HepG2 (cell line): ENCODE measurements around the gene AK4. TPM values are rescaled to one million over a fixed set of nuclear protein-coding genes. Genes with fewer than 3 reads are reported as not detected.
A peak's percentile ranks its signal among the peaks of the same experiment; 100 is the strongest.

Source experiments
- ATAC-seq: fragments of 200-7000 bp; cut with Tn5 transposase; 3 replicates; pipeline ENCODE4 v1.9.1; 2020; ENCODE audit warnings: mild to moderate bottlenecking, moderate library complexity
- BruUV-seq: library from RNA; stranded (reverse); fragments of 400-500 nt; replicated peaks from 2 replicates; lab custom pipeline; 2021; lab: Mats Ljungman, UMichigan
- CTCF ChIA-PET: fragments of 300-600 bp; formaldehyde crosslinking; extraction: SDS; loops from one replicate; lab custom pipeline; 2021; ENCODE audit warnings: low total read pairs, inconsistent platforms, low intra/inter-chr PET ratio; lab: Yijun Ruan, JAX
- POLR2A ChIA-PET: fragments of 350-600 bp; sonication (Branson Sonifier 250); formaldehyde crosslinking; loops from one replicate; lab custom pipeline; 2020; ENCODE audit warnings: antibody characterized with exemption, inconsistent platforms; lab: Yijun Ruan, JAX
- DNase-seq: peaks from one replicate; pipeline ENCODE4 v3.0.0-alpha.2; 2015; ENCODE audit warnings: low spot score
- FAIRE-seq: peaks from 3 replicates; lab custom pipeline; 2011; peaks lifted over from hg19 to GRCh38; lab: Jason Lieb, UNC
- H2AFZ ChIP-seq: one replicate; pipeline ENCODE4 v1.6.1; 2011; ENCODE audit warnings: low read length, inconsistent platforms
- H3K27ac ChIP-seq: fragments of 300-600 bp; 3 replicates; pipeline ENCODE4 v1.8.0; 2011; ENCODE audit warnings: mixed run types, mild to moderate bottlenecking, mixed read lengths, low read length, inconsistent platforms; ENCODE audit not compliant: insufficient read depth; ENCODE audit errors: extremely low read length
- H3K27me3 ChIP-seq, 2 experiments: fragments of 200-600 bp in 1 of 2; 2 replicates in 1 of 2; 3 replicates in 1 of 2; pipeline versions ENCODE4 v1.6.0 to v1.8.0; 2011; ENCODE audit warnings: low read length in 2 of 2, mild to moderate bottlenecking in 2 of 2, moderate library complexity in 2 of 2, inconsistent platforms in 1 of 2; ENCODE audit not compliant: insufficient read depth in 2 of 2, control insufficient read depth in 1 of 2
- H3K36me3 ChIP-seq, 2 experiments: fragments of 200-600 bp in 1 of 2; replicated peaks in 1 of 2; 2 replicates in 1 of 2; 3 replicates in 1 of 2; pipeline versions ENCODE4 v1.5.1 to v1.8.0; 2011; ENCODE audit warnings: low read length in 2 of 2, inconsistent platforms in 1 of 2; ENCODE audit not compliant: insufficient read depth in 2 of 2, control insufficient read depth in 1 of 2
- H3K4me1 ChIP-seq: 2 replicates; pipeline ENCODE4 v1.5.1; 2012; ENCODE audit warnings: low read length, inconsistent platforms; ENCODE audit not compliant: insufficient read depth
- H3K4me2 ChIP-seq: 2 replicates; pipeline ENCODE4 v1.6.0; 2011; ENCODE audit warnings: low read depth, low read length, inconsistent platforms
- H3K4me3 ChIP-seq, 3 experiments: fragments of 200-600 bp in 1 of 3; sonication (generic), shearing (Covaris generic) in 1 of 3; replicated peaks in 1 of 3; 2 replicates each; pipeline ENCODE4 v1.5.1; 2011 to 2016; ENCODE audit warnings: low read length in 3 of 3, inconsistent platforms in 2 of 3, low read depth in 2 of 3, mild to moderate bottlenecking in 2 of 3, control low read depth in 1 of 3, mixed read lengths in 1 of 3; ENCODE audit not compliant: insufficient read depth in 1 of 3
- H3K79me2 ChIP-seq: one replicate; pipeline ENCODE4 v1.6.1; 2011; ENCODE audit warnings: low read length, inconsistent platforms; ENCODE audit not compliant: insufficient read depth
- H3K9ac ChIP-seq: 2 replicates; pipeline ENCODE4 v1.6.0; 2011; ENCODE audit warnings: mild to moderate bottlenecking, low read depth, low read length, inconsistent platforms; ENCODE audit not compliant: insufficient read depth
- H3K9me3 ChIP-seq: 2 replicates; pipeline ENCODE4 v1.5.1; 2012; ENCODE audit warnings: mild to moderate bottlenecking, low read length
- H4K20me1 ChIP-seq: 2 replicates; pipeline ENCODE4 v1.6.0; 2011; ENCODE audit warnings: inconsistent platforms, mild to moderate bottlenecking, low read length, moderate library complexity; ENCODE audit not compliant: insufficient read depth
- ARNT ChIP-seq: fragments of 450-650 bp; IDR thresholded peaks from 2 replicates; pipeline ENCODE4 v1.6.1; 2017
- BATF2 ChIP-seq: sonication (generic); formaldehyde crosslinking; IDR thresholded peaks from 2 replicates; pipeline ENCODE4 v1.8.0; 2022; ENCODE audit warnings: mild to moderate bottlenecking, missing genetic modification reagents, moderate library complexity
- HOXA7 ChIP-seq: sonication (generic); formaldehyde crosslinking; IDR thresholded peaks from 2 replicates; pipeline ENCODE4 v1.8.1; 2022; ENCODE audit warnings: mild to moderate bottlenecking, missing genetic modification reagents, moderate library complexity
- SAFB2 ChIP-seq: sonication (generic); formaldehyde crosslinking; IDR thresholded peaks from 2 replicates; pipeline ENCODE4 v1.5.1; 2020; ENCODE audit warnings: missing genetic modification reagents, low read depth, mild to moderate bottlenecking, borderline replicate concordance
- SOX13 ChIP-seq, 3 experiments: fragments of 450-650 bp in 1 of 3; sonication (generic) in 1 of 3; formaldehyde crosslinking in 1 of 3; IDR thresholded peaks in 2 of 3; conservative IDR thresholded peaks in 1 of 3; 2 replicates each; pipeline versions ENCODE4 v1.5.0 to v1.6.1; 2016 to 2020; ENCODE audit warnings: antibody characterized with exemption in 1 of 3, mild to moderate bottlenecking in 1 of 3, missing compliant biosample characterization in 1 of 3, missing genetic modification reagents in 1 of 3, moderate library complexity in 1 of 3
- ZFP90 ChIP-seq: sonication (generic); formaldehyde crosslinking; IDR thresholded peaks from 2 replicates; pipeline ENCODE4 v1.8.0; 2022; ENCODE audit warnings: missing genetic modification reagents, mild to moderate bottlenecking, inconsistent platforms, borderline replicate concordance
- ZNF12 ChIP-seq: sonication (generic); formaldehyde crosslinking; IDR thresholded peaks from 2 replicates; pipeline ENCODE4 v1.5.0; 2020; ENCODE audit warnings: missing genetic modification reagents
- ZNF264 ChIP-seq: sonication (generic); formaldehyde crosslinking; IDR thresholded peaks from 2 replicates; pipeline ENCODE4 v1.4.0; 2020; ENCODE audit warnings: missing genetic modification reagents
- ZNF331 ChIP-seq: sonication (generic); formaldehyde crosslinking; IDR thresholded peaks from 2 replicates; pipeline ENCODE4 v1.4.0; 2020; ENCODE audit warnings: missing genetic modification reagents
- ZNF562 ChIP-seq: sonication (generic); formaldehyde crosslinking; IDR thresholded peaks from 2 replicates; pipeline ENCODE4 v1.8.0; 2022; ENCODE audit warnings: missing genetic modification reagents, borderline replicate concordance
- WGBS: methylation state at CpG from one replicate; pipeline ENCODE4 v1.1.6; 2017; ENCODE audit warnings: low lambda C conversion rate; 5-methylcytosine and 5-hydroxymethylcytosine counted together
- in situ Hi-C: cut with HindIII; loops from 2 replicates; pipeline ENCODE4 v1.10.0; 2017; ENCODE audit warnings: low pct_unique_long_range_greater_than_20kb; ENCODE audit not compliant: extremely low pct_ligation_motif_present
- intact Hi-C: fragments of 100-400 bp; cut with micrococcal nuclease; formaldehyde crosslinking; loops from one replicate; pipeline ENCODE4 v1.10.0; 2022; ENCODE audit not compliant: unreplicated experiment
- polyA plus RNA-seq, 8 experiments: library from polyadenylated mRNA; depleted of rRNA in 3 of 8; stranded (reverse) in 7 of 8; unstranded in 1 of 8; fragments of >200 nt; fragmentation: Illumina TruSeq in 4 of 8; extraction: Trizol in 4 of 8; gene quantifications; 2 replicates each; pipeline versions ENCODE4 v1.2.1 to v1.2.3, GENCODE V29; 2011 to 2016; ENCODE audit warnings: low read depth in 4 of 8, missing spikeins in 1 of 8, mixed read lengths in 1 of 8; ENCODE audit not compliant: insufficient read depth in 1 of 8
- total RNA-seq, 5 experiments: library from RNA; depleted of rRNA; stranded (reverse); fragments of >200 nt; fragmentation: Illumina TruSeq; extraction: Trizol; gene quantifications; 2 replicates each; pipeline ENCODE4 v1.2.3, GENCODE V29; 2016; ENCODE audit warnings: low read depth in 1 of 5
- TF ChIP-seq, protein P1 (sequence below): sonication (generic); formaldehyde crosslinking; IDR thresholded peaks from 2 replicates; pipeline ENCODE4 v1.4.0; 2020; ENCODE audit warnings: missing genetic modification reagents
- TF ChIP-seq, protein P2 (sequence below): sonication (generic); formaldehyde crosslinking; IDR thresholded peaks from 2 replicates; pipeline ENCODE4 v1.5.0; 2020; ENCODE audit warnings: mild to moderate bottlenecking, missing genetic modification reagents, borderline replicate concordance
- TF ChIP-seq, protein P3 (sequence below): sonication (generic); formaldehyde crosslinking; IDR thresholded peaks from 2 replicates; pipeline ENCODE4 v1.9.0; 2021; ENCODE audit warnings: missing genetic modification reagents, mild to moderate bottlenecking, borderline replicate concordance

AK4 gene
- total and polyA plus RNA-seq, 2 of the 13 experiments (the other 11 are each of a cell fraction or from before 2014, with no cell fraction given): 110 to 160 TPM

DNA sequence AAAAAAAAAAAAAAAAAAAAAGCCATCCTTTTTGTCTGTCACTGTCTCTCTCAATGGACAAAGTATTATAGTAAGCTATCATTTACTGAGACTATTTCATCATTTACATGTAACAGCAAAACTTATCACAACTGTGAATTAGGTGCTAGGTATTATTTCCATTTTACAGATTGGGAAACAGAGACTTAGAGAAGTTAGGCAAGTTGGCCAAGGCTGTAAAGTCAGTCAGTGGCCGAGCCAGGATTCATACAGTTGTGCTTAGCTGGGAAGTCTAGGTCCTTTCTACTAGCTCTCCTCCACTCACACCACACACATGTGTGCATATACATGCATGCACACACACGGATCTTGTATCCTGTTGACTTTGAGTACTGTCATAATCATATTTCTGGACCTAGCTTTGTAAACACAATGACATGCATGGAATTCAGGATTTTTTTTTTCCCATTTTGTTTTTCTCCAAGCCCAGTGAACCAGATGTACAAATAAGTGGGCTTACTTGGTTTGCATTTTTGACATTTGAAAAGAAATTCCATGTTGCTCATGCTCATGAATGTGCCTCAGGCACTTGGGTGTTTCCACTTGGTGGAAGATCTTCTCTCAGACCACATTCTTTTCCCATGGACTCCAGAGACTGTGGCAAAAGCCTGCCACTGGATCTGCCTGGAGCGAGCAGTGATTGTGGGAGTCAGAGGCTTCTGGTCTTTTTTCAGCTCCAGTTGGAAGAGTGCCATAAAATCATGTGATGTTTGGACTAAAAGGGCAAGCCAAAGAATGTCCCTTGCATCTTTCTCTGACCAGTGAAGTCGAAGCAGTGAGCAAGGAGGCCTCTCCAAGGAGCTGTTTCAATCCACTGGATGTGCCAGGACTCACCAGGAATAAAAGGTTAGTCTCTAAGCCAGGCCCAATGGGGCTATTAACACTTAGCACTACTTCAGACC is 99.7 kb downstream of the AK4 start:
- TF ChIP-seq ARNT (no peak), ZNF264 (CRISPR knock-in tag) (no peak), ZNF562 (CRISPR knock-in tag) (no peak), HOXA7 (CRISPR knock-in tag) (no peak), ZNF331 (CRISPR knock-in tag) (no peak), BATF2 (CRISPR knock-in tag) (no peak), ZFP90 (no peak), ZNF12 (CRISPR knock-in tag) (no peak), SAFB2 (CRISPR knock-in tag) (no peak), SOX13 (IDR thresholded peaks at IDR 0.05) (no peak), SOX13 (CRISPR knock-in tag; conservative IDR thresholded peaks at IDR 0.05 in 1 of 2, IDR thresholded peaks at IDR 0.05 in 1 of 2) (no peak)
- TF ChIP-seq, protein P1, sequence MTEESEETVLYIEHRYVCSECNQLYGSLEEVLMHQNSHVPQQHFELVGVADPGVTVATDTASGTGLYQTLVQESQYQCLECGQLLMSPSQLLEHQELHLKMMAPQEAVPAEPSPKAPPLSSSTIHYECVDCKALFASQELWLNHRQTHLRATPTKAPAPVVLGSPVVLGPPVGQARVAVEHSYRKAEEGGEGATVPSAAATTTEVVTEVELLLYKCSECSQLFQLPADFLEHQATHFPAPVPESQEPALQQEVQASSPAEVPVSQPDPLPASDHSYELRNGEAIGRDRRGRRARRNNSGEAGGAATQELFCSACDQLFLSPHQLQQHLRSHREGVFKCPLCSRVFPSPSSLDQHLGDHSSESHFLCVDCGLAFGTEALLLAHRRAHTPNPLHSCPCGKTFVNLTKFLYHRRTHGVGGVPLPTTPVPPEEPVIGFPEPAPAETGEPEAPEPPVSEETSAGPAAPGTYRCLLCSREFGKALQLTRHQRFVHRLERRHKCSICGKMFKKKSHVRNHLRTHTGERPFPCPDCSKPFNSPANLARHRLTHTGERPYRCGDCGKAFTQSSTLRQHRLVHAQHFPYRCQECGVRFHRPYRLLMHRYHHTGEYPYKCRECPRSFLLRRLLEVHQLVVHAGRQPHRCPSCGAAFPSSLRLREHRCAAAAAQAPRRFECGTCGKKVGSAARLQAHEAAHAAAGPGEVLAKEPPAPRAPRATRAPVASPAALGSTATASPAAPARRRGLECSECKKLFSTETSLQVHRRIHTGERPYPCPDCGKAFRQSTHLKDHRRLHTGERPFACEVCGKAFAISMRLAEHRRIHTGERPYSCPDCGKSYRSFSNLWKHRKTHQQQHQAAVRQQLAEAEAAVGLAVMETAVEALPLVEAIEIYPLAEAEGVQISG (CRISPR knock-in tag): no peak
- TF ChIP-seq, protein P2, sequence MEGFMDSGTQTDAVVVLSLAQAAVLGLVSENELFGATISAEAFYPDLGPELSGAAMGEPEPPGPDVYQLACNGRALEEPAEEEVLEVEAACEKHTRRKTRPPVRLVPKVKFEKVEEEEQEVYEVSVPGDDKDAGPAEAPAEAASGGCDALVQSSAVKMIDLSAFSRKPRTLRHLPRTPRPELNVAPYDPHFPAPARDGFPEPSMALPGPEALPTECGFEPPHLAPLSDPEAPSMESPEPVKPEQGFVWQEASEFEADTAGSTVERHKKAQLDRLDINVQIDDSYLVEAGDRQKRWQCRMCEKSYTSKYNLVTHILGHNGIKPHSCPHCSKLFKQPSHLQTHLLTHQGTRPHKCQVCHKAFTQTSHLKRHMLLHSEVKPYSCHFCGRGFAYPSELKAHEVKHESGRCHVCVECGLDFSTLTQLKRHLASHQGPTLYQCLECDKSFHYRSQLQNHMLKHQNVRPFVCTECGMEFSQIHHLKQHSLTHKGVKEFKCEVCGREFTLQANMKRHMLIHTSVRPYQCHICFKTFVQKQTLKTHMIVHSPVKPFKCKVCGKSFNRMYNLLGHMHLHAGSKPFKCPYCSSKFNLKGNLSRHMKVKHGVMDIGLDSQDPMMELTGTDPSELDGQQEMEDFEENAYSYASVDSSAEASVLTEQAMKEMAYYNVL (CRISPR knock-in tag): no peak
- TF ChIP-seq, protein P3, sequence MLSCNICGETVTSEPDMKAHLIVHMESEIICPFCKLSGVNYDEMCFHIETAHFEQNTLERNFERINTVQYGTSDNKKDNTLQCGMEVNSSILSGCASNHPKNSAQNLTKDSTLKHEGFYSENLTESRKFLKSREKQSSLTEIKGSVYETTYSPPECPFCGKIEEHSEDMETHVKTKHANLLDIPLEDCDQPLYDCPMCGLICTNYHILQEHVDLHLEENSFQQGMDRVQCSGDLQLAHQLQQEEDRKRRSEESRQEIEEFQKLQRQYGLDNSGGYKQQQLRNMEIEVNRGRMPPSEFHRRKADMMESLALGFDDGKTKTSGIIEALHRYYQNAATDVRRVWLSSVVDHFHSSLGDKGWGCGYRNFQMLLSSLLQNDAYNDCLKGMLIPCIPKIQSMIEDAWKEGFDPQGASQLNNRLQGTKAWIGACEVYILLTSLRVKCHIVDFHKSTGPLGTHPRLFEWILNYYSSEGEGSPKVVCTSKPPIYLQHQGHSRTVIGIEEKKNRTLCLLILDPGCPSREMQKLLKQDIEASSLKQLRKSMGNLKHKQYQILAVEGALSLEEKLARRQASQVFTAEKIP (CRISPR knock-in tag): no peak
- Histone ChIP-seq H3K9me3 (no peaks in the 10 kb centered on the region), H3K4me2 (no peak overlapping the region), H3K4me1 (no peaks in the 10 kb centered on the region), H3K79me2 (no peaks in the 10 kb centered on the region), H3K9ac (no peak overlapping the region), H3K27ac (no peak overlapping the region), H2AFZ (no peak overlapping the region), H3K27me3 (peaks cover 0 to 1% of the 10 kb centered on the region in 2 experiments; a peak in 1 of 5 replicates), H4K20me1 (no peaks in the 10 kb centered on the region), H3K4me3 (no peak overlapping the region), H3K36me3 (no peaks in the 10 kb centered on the region)
- CTCF ChIA-PET: no interaction called here
- in situ Hi-C loops (no loop called here), intact Hi-C loops (no loop called here)
- FAIRE-seq (no peak), DNase-seq (no peak), ATAC-seq (peak; percentile 50)
- BruUV-seq: no TSS peak
- POLR2A ChIA-PET: interaction anchor here (0.6 kb wide), 1 partner anchor 98 kb away, joined by 3 read pairs; no protein-coding TSS in a partner anchor
- WGBS: 23% methylated on average over 3 of the region's 4 CpGs
